Fibroblast of lung (primary cell): ENCODE results near the gene PARP3. TPM values are rescaled to one million over a fixed set of nuclear protein-coding genes. Genes with fewer than 3 reads are reported as not detected.

Experiments
- DNase-seq, 2 donors: peaks; one replicate each; pipeline versions ENCODE4 v3.0.0 to v3.0.0-alpha.2; 2010; ENCODE audit warnings: low read depth in 2 of 2
- H2AFZ ChIP-seq: 2 replicates; pipeline ENCODE4 v1.5.1; 2012; ENCODE audit warnings: low read length, control low read depth, inconsistent platforms
- H3K27ac ChIP-seq: 2 replicates; pipeline ENCODE4 v1.5.1; 2011; ENCODE audit warnings: low read length, control low read depth; ENCODE audit not compliant: insufficient read depth
- H3K27me3 ChIP-seq: 2 replicates; pipeline ENCODE4 v1.5.1; 2011; ENCODE audit warnings: mild to moderate bottlenecking, low read length; ENCODE audit not compliant: control insufficient read depth, insufficient read depth
- H3K36me3 ChIP-seq: 2 replicates; pipeline ENCODE4 v1.5.1; 2011; ENCODE audit warnings: low read length; ENCODE audit not compliant: control insufficient read depth, insufficient read depth
- H3K4me1 ChIP-seq: 2 replicates; pipeline ENCODE4 v1.5.1; 2011; ENCODE audit warnings: low read length; ENCODE audit not compliant: control insufficient read depth, insufficient read depth; ENCODE audit errors: extremely low read depth
- H3K4me2 ChIP-seq: 2 replicates; pipeline ENCODE4 v1.5.1; 2011; ENCODE audit warnings: low read length, control low read depth; ENCODE audit not compliant: insufficient read depth; ENCODE audit errors: extremely low read depth
- H3K4me3 ChIP-seq, 4 experiments: fragments of 200-600 bp in 1 of 4; sonication (generic) in 1 of 4; replicated peaks in 1 of 4; 2 replicates each; pipeline ENCODE4 v1.5.1; 2011 to 2016; ENCODE audit warnings: low read length in 4 of 4, low read depth in 3 of 4, mild to moderate bottlenecking in 3 of 4, control low read depth in 2 of 4, inconsistent platforms in 1 of 4, mixed read lengths in 1 of 4; ENCODE audit not compliant: insufficient read depth in 1 of 4; ENCODE audit errors: control extremely low read depth in 1 of 4
- H3K79me2 ChIP-seq: 2 replicates; pipeline ENCODE4 v1.5.1; 2012; ENCODE audit warnings: mild to moderate bottlenecking, low read length, inconsistent platforms; ENCODE audit not compliant: control insufficient read depth, insufficient read depth
- H3K9ac ChIP-seq: 2 replicates; pipeline ENCODE4 v1.5.1; 2011; ENCODE audit warnings: mild to moderate bottlenecking, low read length, control low read depth; ENCODE audit not compliant: insufficient read depth
- H3K9me3 ChIP-seq: 2 replicates; pipeline ENCODE4 v1.5.1; 2012; ENCODE audit warnings: low read depth, low read length; ENCODE audit not compliant: control insufficient read depth, insufficient read depth
- H4K20me1 ChIP-seq: 2 replicates; pipeline ENCODE4 v1.5.1; 2011; ENCODE audit warnings: low read length; ENCODE audit not compliant: control insufficient read depth, insufficient read depth; ENCODE audit errors: extremely low read depth
- CTCF ChIP-seq, 2 donors: IDR thresholded peaks in 1 of 2; conservative IDR thresholded peaks in 1 of 2; 1 replicate in 1 of 2; 2 replicates in 1 of 2; pipeline ENCODE4 v1.5.1; 2011 to 2012; ENCODE audit warnings: low read length in 2 of 2, control low read depth in 1 of 2, inconsistent platforms in 1 of 2, low read depth in 1 of 2, mild to moderate bottlenecking in 1 of 2
- EZH2 ChIP-seq: IDR thresholded peaks from 2 replicates; pipeline ENCODE4 v1.5.1; 2012; ENCODE audit warnings: low read length, control low read depth, mild to moderate bottlenecking; ENCODE audit errors: missing control alignments
- polyA plus RNA-seq, 2 donors: library from polyadenylated mRNA; depleted of rRNA in 1 of 2; stranded (reverse) in 1 of 2; unstranded in 1 of 2; fragments of >200 nt; gene quantifications; 2 replicates each; pipeline ENCODE4 v1.2.1, GENCODE V29; 2011 to 2012; ENCODE audit warnings: missing spikeins in 1 of 2
- total RNA-seq: library from RNA; depleted of rRNA; stranded (reverse); fragments of >200 nt; gene quantifications from 2 replicates; pipeline ENCODE4 v1.2.1, GENCODE V29; 2014

The PARP3 gene
- total and polyA plus RNA-seq, 2 donors (not counting 1 experiment from before 2014, with no cell fraction given) = 22.8 to 44.1 TPM

DNA sequence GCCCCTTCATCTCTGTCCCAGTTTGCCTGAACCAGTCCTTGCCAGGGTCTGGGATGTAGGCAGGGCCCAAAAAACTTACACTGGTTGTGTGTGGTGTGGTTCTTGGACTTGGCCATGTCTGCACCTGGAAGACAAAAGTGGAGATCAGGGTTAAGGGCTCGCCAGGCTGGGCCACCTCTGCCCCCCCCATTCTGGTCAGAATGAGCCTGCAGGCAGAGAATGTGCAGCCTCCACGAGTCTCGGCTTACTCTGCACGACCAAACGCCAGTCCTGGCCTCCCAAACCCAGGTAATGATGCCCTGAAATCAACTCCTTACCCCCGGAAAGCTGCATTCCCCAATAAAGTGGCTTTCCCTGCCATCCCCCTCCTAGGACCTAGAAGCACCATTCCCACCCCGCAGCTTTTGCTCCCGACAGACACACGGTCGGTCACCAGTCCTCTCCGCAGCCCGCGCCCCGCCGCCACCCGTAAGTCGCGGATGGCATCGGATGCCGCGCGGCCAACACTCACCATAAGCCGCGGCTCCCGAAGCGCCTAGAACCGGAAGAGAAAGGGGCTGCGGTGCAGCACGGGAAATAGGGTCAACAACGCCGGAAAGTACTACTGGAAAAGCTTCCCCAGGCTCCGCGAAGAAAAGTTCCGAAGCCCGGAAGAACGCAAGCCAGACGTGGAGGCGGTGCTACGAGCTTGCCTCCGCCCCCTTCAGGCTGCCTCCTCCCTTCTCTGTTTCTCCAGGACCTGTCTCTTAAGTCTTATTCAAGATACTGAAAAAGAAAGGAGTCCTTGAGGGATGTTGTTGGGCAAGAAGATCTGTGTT lies 53.4 kb downstream of the PARP3 start, which contains the start of gene RPL29:
Gene RPL29, minus strand, starts transcription at position 550 of the 818 bp plus-strand sequence. Its CDS starts 434 bp downstream, at position 116.
- DNase-seq = peak; percentile 94 to 97
- no peaks in the 10 kb centered on the region for H3K9me3 ChIP-seq
- H3K4me2 ChIP-seq = peak within 1 kb of the TSS; percentile 96
- H3K36me3 ChIP-seq = peaks cover 16% of the 10 kb centered on the region
- H3K79me2 ChIP-seq = peaks cover 28% of the 10 kb centered on the region
- peak within 1 kb of the TSS; percentile 96 to 100 (median 99) for H3K4me3 ChIP-seq
- peak within 1 kb of the TSS; percentile 91 for H3K9ac ChIP-seq
- H3K4me1 ChIP-seq = peaks cover 14% of the 10 kb centered on the region
- H4K20me1 ChIP-seq = no peaks in the 10 kb centered on the region
- no peaks in the 10 kb centered on the region for H3K27me3 ChIP-seq
- no peak for TF ChIP-seq EZH2
- TF ChIP-seq CTCF (conservative IDR thresholded peaks at IDR 0.05 in 1 of 2, IDR thresholded peaks at IDR 0.05 in 1 of 2; ENCODE audit: low read depth in 1 of 2, low read length in 2 of 2) = no peak
- peak within 1 kb of the TSS; percentile 49 for H2AFZ ChIP-seq
- peak within 1 kb of the TSS; percentile 93 for H3K27ac ChIP-seq

DNA sequence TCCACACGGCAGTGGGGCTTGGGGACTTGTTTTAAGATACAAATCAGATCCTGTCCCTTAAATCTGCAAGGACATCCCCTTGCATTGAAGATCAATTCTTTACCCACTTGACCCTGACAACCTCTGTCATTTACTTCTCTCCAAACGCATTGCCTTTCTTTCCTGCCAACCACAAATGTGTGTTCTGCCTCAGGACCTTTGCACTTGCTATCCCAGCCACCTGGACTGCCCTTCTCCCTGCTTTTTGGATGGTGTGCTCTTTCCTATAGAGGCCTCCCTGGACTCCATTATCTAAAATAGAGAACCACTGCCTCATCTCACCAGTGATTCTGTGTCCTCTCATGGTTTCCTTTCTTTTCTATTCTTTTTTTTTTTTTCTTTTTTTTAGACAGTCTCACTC lies 55.0 kb downstream of the PARP3 start:
- TF ChIP-seq CTCF (conservative IDR thresholded peaks at IDR 0.05 in 1 of 2, IDR thresholded peaks at IDR 0.05 in 1 of 2; ENCODE audit: low read depth in 1 of 2, low read length in 2 of 2) = no peak
- H3K27ac ChIP-seq = no peak overlapping the region
- no peaks in the 10 kb centered on the region for H4K20me1 ChIP-seq
- no peak overlapping the region for H3K4me2 ChIP-seq
- peaks cover 26% of the 10 kb centered on the region for H3K79me2 ChIP-seq
- DNase-seq = no peak
- H3K4me3 ChIP-seq = no peak overlapping the region
- H3K9ac ChIP-seq = no peak overlapping the region
- H2AFZ ChIP-seq = no peak overlapping the region
- no peaks in the 10 kb centered on the region for H3K9me3 ChIP-seq
- peaks cover 9% of the 10 kb centered on the region for H3K36me3 ChIP-seq
- H3K4me1 ChIP-seq = peaks cover 14% of the 10 kb centered on the region
- H3K27me3 ChIP-seq = no peaks in the 10 kb centered on the region

DNA sequence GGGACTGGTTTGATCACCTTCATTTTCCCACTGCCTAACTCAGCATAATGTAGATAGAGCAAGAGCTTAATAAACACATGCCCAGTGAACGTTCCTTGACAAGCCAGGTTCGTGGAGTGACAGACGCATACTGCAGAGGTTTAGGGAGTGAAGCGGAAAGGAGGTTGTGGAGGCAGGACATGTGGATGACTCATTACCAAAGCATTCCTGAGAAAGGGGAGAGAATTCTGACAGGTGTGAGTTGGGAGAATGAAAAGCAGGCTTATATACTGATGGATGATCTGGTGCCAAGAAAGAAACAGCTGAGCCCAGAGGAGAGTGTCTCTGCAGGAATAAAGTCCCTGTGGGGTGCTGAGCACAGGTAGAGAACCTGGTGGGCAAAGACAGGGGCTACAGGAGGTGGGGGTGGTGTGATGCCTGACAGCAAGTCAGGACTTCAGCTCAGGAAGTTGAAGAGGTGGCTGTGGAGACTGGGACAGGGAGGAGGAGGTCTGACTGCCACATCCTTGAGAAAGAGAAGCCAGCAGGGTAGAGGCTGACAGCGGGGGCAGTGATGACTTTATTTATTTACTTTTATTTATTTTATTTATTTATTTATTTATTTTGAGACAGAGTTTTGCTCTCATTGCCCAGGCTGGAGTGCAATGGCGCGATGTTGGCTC lies 55.9 kb downstream of the PARP3 start:
- peak in 1 of 2 donors; percentile 30 for DNase-seq
- Histone ChIP-seq H3K79me2 (peaks cover 23% of the 10 kb centered on the region), H3K4me3 (no peak overlapping the region), H3K27me3 (no peaks in the 10 kb centered on the region), H4K20me1 (no peaks in the 10 kb centered on the region), H3K36me3 (peaks cover 8% of the 10 kb centered on the region), H3K9me3 (no peaks in the 10 kb centered on the region), H3K4me2 (no peak overlapping the region), H3K4me1 (peaks cover 11% of the 10 kb centered on the region), H3K9ac (no peak overlapping the region), H2AFZ (no peak overlapping the region), H3K27ac (no peak overlapping the region)
- TF ChIP-seq CTCF (conservative IDR thresholded peaks at IDR 0.05 in 1 of 2, IDR thresholded peaks at IDR 0.05 in 1 of 2; ENCODE audit: low read depth in 1 of 2, low read length in 2 of 2) = no peak
- TF ChIP-seq EZH2 = no peak
